ENCODE measurements around the gene LIMS2.

LIMS2 gene, protein sequence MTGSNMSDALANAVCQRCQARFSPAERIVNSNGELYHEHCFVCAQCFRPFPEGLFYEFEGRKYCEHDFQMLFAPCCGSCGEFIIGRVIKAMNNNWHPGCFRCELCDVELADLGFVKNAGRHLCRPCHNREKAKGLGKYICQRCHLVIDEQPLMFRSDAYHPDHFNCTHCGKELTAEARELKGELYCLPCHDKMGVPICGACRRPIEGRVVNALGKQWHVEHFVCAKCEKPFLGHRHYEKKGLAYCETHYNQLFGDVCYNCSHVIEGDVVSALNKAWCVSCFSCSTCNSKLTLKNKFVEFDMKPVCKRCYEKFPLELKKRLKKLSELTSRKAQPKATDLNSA

GRCh38 chr2:127675331-127676261, at the start of gene LIMS2:
TSS of gene LIMS2 (minus strand) at chr2:127675530. CDS start at chr2:127675024, 506 bp downstream.
- Mint-ChIP-seq H3K36me3 (no peaks in the 10 kb centered on the region), H3K27me3 (peaks cover 42 to 48% of the 10 kb centered on the region in 2 donors), H3K4me1 (peaks cover 17 to 20% of the 10 kb centered on the region in 2 donors), H3K27ac (no peak within 1 kb of the TSS), H3K4me3 (peak within 1 kb of the TSS; percentile 78 to 82), H3K9me3 (no peaks in the 10 kb centered on the region)
- DNase-seq (no peak), ATAC-seq (replicated peaks) (peak in 1 of 2 donors; percentile 16)

DNA sequence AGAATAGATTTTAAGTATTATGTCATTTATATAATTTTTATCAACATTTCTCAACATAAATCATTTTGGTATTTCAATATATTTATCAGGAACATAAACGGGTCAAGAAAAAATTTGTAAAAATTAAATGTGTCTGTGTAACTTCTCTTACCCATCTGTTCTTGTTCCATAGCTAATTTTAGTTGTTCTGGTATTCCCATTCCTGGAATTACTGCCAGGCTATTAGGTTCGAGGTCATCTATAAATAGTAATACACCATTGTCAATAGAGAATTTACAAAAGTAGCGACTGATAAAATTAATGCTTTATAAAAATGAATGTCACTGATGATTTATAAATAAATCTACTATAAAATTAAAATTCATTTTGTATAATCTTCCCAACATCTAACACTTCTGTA, 47.5 kb upstream of the LIMS2 start:
- H3K27me3 Mint-ChIP-seq, result no peaks in the 10 kb centered on the region
- no peak overlapping the region for H3K27ac Mint-ChIP-seq
- ATAC-seq (replicated peaks) (no peak), DNase-seq (no peak)
- peaks cover 45 to 59% of the 10 kb centered on the region in 2 donors for H3K36me3 Mint-ChIP-seq
- H3K4me1 Mint-ChIP-seq, result peaks cover 2 to 5% of the 10 kb centered on the region in 2 donors
- no peak overlapping the region for H3K4me3 Mint-ChIP-seq
- H3K9me3 Mint-ChIP-seq, result no peaks in the 10 kb centered on the region

DNA sequence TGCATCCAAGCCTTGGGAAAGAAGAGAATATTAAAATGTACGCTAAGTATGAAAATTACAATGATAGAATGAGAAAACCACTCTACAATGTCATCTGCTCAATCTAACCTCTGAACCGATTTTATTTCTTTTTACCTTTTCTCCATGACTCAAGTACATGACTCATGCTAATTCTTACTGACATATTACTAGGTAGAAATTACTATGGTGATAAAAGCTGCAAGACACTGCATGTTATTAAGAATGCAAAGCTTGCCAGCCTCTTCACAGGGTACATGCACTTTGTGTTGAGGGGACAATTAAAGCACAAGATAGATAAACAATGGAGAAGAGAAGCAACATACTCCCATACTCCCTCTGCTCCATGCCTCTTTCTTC, 46.6 kb upstream of the LIMS2 start:
- no peak overlapping the region for H3K4me3 Mint-ChIP-seq
- no peaks in the 10 kb centered on the region for H3K27me3 Mint-ChIP-seq
- peaks cover 2 to 5% of the 10 kb centered on the region in 2 donors for H3K4me1 Mint-ChIP-seq
- DNase-seq, result no peak
- no peak overlapping the region for H3K27ac Mint-ChIP-seq
- no peak for ATAC-seq (replicated peaks)
- no peaks in the 10 kb centered on the region for H3K9me3 Mint-ChIP-seq
- H3K36me3 Mint-ChIP-seq, result peaks cover 44 to 59% of the 10 kb centered on the region in 2 donors

GRCh38 chr2:127721311-127721977, 46.1 kb upstream of the LIMS2 start:
- H3K36me3 Mint-ChIP-seq, result peaks cover 44 to 59% of the 10 kb centered on the region in 2 donors

GRCh38 chr2:127719301-127720218, 44.2 kb upstream of the LIMS2 start:
- Mint-ChIP-seq H3K36me3 (peaks cover 40 to 59% of the 10 kb centered on the region in 2 donors), H3K9me3 (no peaks in the 10 kb centered on the region)

More at GRCh38 chr2:127721311-127721977, 46.1 kb upstream of the LIMS2 start:
- DNase-seq (no peak), ATAC-seq (replicated peaks) (no peak)
- no peaks in the 10 kb centered on the region for H3K9me3 Mint-ChIP-seq
- H3K27me3 Mint-ChIP-seq, result no peaks in the 10 kb centered on the region
- H3K27ac Mint-ChIP-seq, result no peak overlapping the region
- H3K4me1 Mint-ChIP-seq, result peaks cover 1 to 3% of the 10 kb centered on the region in 2 donors
- H3K4me3 Mint-ChIP-seq, result no peak overlapping the region

GRCh38 chr2:127718271-127718670, 42.9 kb upstream of the LIMS2 start:
- DNase-seq, result no peak
- no peaks in the 10 kb centered on the region for H3K27me3 Mint-ChIP-seq
- no peak overlapping the region for H3K4me3 Mint-ChIP-seq
- H3K36me3 Mint-ChIP-seq, result peaks cover 39 to 58% of the 10 kb centered on the region in 2 donors
- no peak overlapping the region for H3K27ac Mint-ChIP-seq
- peaks cover 0 to 5% of the 10 kb centered on the region in 2 donors for H3K4me1 Mint-ChIP-seq
- no peak for ATAC-seq (replicated peaks)
- H3K9me3 Mint-ChIP-seq, result no peaks in the 10 kb centered on the region

More at GRCh38 chr2:127719301-127720218, 44.2 kb upstream of the LIMS2 start:
- no peaks in the 10 kb centered on the region for H3K27me3 Mint-ChIP-seq
- no peak overlapping the region for H3K4me3 Mint-ChIP-seq
- ATAC-seq (replicated peaks) (no peak), DNase-seq (no peak)
- no peak overlapping the region for H3K27ac Mint-ChIP-seq
- peaks cover 0 to 5% of the 10 kb centered on the region in 2 donors for H3K4me1 Mint-ChIP-seq

DNA sequence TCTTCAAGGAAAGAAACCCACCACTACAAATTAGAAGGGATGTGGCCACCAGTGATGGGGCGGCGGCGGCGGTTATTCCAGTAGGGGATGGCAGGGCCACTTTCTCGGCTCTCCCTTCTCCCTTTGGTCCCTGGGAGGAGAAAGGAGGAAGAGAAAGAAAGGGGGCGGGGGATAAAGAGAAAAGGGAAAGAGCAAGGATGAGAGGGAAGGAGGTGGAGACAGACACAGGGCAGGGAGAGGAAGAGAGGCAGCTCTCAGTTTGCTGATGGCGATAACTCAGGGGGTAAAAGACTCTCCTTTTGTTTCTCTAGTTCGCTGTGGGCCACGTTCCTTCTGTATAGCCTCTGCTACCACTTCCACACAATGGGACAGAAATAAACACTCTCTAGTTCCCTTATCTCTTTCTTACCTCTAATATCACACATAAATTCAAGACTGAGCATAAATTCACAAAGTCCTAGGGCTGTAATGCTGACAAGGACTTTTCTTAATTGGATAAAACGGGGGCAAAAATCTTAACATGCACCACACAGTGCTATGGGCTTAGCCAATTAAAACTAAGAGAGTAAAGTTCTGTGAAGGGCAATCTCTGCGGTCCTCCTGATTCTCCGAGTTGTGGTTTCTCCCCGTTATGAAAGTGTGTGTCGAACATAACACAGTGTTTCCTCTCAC, 40.6 kb upstream of the LIMS2 start:
- no peak for DNase-seq
- no peak overlapping the region for H3K27ac Mint-ChIP-seq
- no peaks in the 10 kb centered on the region for H3K27me3 Mint-ChIP-seq
- H3K36me3 Mint-ChIP-seq, result peaks cover 29 to 45% of the 10 kb centered on the region in 2 donors
- no peaks in the 10 kb centered on the region for H3K9me3 Mint-ChIP-seq
- peaks cover 0 to 5% of the 10 kb centered on the region in 2 donors for H3K4me1 Mint-ChIP-seq
- ATAC-seq (replicated peaks), result no peak
- H3K4me3 Mint-ChIP-seq, result no peak overlapping the region

DNA sequence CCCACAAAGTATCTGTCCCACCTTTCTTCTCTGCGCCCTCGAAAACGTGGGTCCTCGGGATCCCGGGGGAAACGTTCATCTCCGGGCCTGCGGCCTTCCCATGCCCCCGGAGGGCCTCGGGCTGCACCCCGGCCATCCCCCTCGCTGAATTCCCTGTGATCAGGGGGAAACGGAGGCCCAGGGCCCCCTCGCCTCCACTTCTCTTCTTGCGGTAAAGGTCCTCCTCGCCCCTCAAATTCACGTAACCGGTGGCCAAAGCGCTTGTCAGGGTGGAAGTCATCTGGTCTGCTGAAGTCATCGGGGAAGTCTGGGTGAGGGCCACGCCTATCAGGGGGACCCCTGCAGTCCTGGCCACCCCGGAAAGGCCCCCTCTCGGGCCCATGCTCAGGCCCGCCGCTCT, 38.2 kb upstream of the LIMS2 start:
- Mint-ChIP-seq H3K9me3 (no peaks in the 10 kb centered on the region), H3K27me3 (no peaks in the 10 kb centered on the region), H3K4me1 (peaks cover 0 to 7% of the 10 kb centered on the region in 2 donors), H3K27ac (peak overlapping the region; percentile 83), H3K4me3 (no peak overlapping the region), H3K36me3 (peaks cover 36 to 48% of the 10 kb centered on the region in 2 donors)
- no peak for DNase-seq
- no peak for ATAC-seq (replicated peaks)

GRCh38 chr2:127712999-127713398, 37.7 kb upstream of the LIMS2 start:
- Mint-ChIP-seq H3K4me1 (peaks cover 0 to 7% of the 10 kb centered on the region in 2 donors), H3K27me3 (no peaks in the 10 kb centered on the region), H3K4me3 (no peak overlapping the region), H3K9me3 (no peaks in the 10 kb centered on the region), H3K27ac (no peak overlapping the region), H3K36me3 (peaks cover 36 to 48% of the 10 kb centered on the region in 2 donors)
- DNase-seq, result no peak
- no peak for ATAC-seq (replicated peaks)

GRCh38 chr2:127709336-127709735, 34.0 kb upstream of the LIMS2 start:
- no peak for ATAC-seq (replicated peaks)
- Mint-ChIP-seq H3K27ac (no peak overlapping the region), H3K9me3 (no peaks in the 10 kb centered on the region), H3K36me3 (peaks cover 40 to 49% of the 10 kb centered on the region in 2 donors), H3K4me1 (peaks cover 7 to 12% of the 10 kb centered on the region in 2 donors), H3K27me3 (no peaks in the 10 kb centered on the region), H3K4me3 (no peak overlapping the region)
- no peak for DNase-seq

DNA sequence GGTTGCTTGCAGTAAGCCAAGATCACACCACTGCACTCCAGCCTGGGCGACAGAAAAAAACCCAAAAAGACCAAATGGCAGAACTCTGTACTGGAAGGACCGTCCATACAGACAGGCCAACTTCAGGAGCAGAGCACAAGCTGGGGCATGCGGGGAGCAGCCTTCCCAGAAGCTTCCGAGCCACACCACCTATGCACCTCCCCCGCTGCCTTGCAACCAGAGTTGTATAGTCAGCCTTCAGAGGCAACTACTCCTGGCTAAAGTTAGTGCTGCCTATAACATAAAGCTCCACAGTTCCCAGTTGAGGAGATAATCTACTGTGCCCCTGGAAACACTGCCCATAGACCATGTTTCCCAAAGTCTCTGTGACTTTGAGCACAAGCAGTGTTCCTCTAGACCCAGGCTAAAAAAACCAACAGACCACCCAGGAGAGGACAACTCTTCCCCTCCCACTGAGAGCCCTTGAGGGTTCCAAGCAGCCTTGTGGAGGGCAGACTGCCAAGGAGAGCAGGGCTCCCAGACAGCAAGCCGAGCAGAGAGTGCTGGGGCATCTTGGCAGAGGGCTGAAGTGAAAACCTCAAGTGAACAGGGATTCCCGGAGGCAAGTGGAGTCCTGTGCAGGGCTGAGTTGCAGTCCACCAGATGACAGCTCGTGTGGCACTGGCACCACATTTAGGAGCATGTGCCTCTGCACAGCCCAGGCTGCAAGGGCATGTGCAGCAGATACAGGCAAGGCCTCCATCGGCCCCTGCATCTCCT, 32.7 kb upstream of the LIMS2 start:
- H3K27ac Mint-ChIP-seq, result no peak overlapping the region
- ATAC-seq (replicated peaks), result no peak
- no peak for DNase-seq
- H3K36me3 Mint-ChIP-seq, result peaks cover 38 to 46% of the 10 kb centered on the region in 2 donors
- H3K9me3 Mint-ChIP-seq, result no peaks in the 10 kb centered on the region
- peaks cover 7 to 12% of the 10 kb centered on the region in 2 donors for H3K4me1 Mint-ChIP-seq
- no peak overlapping the region for H3K4me3 Mint-ChIP-seq
- no peaks in the 10 kb centered on the region for H3K27me3 Mint-ChIP-seq

GRCh38 chr2:127706215-127706990, 31.1 kb upstream of the LIMS2 start:
- DNase-seq, result no peak
- peak overlapping the region; percentile 22 for H3K27ac Mint-ChIP-seq
- no peak overlapping the region for H3K4me3 Mint-ChIP-seq
- no peaks in the 10 kb centered on the region for H3K9me3 Mint-ChIP-seq
- peaks cover 12 to 15% of the 10 kb centered on the region in 2 donors for H3K4me1 Mint-ChIP-seq
- ATAC-seq (replicated peaks), result no peak
- no peaks in the 10 kb centered on the region for H3K27me3 Mint-ChIP-seq
- H3K36me3 Mint-ChIP-seq, result peaks cover 34 to 53% of the 10 kb centered on the region in 2 donors

Data from stimulated activated naive B cell treated with anti-CD40 and anti-IgM and Interleukin-4, amounts not matched to agents 10 μg/mL and 1 μg/mL and 100 μg/mL, for 72 hours (primary cell).